ENCODE measurements around the gene MYT1. TPM values are rescaled to one million over a fixed set of nuclear protein-coding genes. Genes with fewer than 3 reads are reported as not detected.

MYT1 gene
- total and polyA plus RNA-seq, 2 of the 13 experiments (the other 11 are each of a cell fraction or from before 2014, with no cell fraction given): 0.58 to 2.5 TPM

DNA sequence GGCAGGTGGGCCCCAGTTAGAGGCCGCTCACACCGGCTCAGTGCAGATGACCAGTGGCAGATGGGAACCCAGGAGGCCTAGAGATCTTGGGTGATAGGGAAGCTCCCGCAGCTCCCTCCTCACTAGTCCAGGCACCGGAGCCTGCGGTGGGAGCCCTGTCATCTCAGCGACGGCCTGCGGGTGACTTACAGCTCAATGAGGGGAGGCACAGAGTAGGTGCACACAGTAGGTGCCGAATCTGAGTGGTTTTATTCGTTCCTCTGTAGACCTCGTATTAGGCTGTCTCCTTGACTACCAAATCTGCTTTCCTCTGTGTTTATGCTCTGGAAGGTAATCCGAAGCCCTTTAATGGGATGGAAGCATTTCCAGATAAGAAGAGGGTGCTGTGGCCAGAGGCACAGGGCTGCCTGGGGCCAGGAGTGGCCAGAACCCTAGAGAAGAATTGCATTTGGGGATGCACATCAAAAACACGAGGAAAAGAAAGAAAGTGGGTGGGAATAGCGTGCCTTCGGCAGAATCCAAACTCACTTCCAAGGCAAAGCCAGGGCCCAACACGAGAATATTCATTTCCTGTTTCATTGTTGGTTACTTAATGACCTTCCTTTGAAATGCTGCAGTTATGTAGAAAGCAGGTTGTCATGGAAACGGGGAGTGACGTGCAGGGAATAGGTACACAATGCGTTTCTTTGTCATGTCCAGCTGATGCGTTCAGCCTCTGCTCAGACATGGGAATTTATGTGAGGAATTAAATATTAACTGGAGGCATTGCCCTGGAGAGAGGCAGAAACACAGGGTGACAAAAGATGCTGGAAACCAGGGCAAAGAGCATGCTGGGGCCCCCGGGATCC, 24.7 kb downstream of the MYT1 start (continued):
- peak; percentile 88 for TF ChIP-seq NCOR1 (IDR thresholded peaks at IDR 0.05; ENCODE audit: borderline replicate concordance, low read length)
- TF ChIP-seq E2F1 (CRISPR knock-in tag; IDR thresholded peaks at IDR 0.05): no peak; the same call in 1 of the 2 replicates
- peak; percentile 53 for TF ChIP-seq ATF7 (IDR thresholded peaks at IDR 0.05)
- TF ChIP-seq ATF7 (CRISPR knock-in tag; IDR thresholded peaks at IDR 0.05): peak; percentile 85
- TF ChIP-seq, protein P1, sequence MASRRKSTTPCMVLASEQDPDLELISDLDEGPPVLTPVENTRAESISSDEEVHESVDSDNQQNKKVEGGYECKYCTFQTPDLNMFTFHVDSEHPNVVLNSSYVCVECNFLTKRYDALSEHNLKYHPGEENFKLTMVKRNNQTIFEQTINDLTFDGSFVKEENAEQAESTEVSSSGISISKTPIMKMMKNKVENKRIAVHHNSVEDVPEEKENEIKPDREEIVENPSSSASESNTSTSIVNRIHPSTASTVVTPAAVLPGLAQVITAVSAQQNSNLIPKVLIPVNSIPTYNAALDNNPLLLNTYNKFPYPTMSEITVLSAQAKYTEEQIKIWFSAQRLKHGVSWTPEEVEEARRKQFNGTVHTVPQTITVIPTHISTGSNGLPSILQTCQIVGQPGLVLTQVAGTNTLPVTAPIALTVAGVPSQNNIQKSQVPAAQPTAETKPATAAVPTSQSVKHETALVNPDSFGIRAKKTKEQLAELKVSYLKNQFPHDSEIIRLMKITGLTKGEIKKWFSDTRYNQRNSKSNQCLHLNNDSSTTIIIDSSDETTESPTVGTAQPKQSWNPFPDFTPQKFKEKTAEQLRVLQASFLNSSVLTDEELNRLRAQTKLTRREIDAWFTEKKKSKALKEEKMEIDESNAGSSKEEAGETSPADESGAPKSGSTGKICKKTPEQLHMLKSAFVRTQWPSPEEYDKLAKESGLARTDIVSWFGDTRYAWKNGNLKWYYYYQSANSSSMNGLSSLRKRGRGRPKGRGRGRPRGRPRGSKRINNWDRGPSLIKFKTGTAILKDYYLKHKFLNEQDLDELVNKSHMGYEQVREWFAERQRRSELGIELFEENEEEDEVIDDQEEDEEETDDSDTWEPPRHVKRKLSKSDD (CRISPR knock-in tag; IDR thresholded peaks at IDR 0.05; ENCODE audit: low read depth): peak; percentile 59; the same call in 1 of the 2 replicates
- TF ChIP-seq ZSCAN20 (CRISPR knock-in tag; IDR thresholded peaks at IDR 0.05; ENCODE audit: borderline replicate concordance): 0 out of 2 replicates have a peak, but pooled peaks have one; percentile 64
- TF ChIP-seq KAT7 (CRISPR knock-in tag; IDR thresholded peaks at IDR 0.05; ENCODE audit: borderline replicate concordance): 0 out of 2 replicates have a peak, but pooled peaks have one; percentile 31
- no peak; the same call in 1 of the 2 replicates for TF ChIP-seq REL (CRISPR knock-in tag; conservative IDR thresholded peaks at IDR 0.05)
- TF ChIP-seq, protein P2, sequence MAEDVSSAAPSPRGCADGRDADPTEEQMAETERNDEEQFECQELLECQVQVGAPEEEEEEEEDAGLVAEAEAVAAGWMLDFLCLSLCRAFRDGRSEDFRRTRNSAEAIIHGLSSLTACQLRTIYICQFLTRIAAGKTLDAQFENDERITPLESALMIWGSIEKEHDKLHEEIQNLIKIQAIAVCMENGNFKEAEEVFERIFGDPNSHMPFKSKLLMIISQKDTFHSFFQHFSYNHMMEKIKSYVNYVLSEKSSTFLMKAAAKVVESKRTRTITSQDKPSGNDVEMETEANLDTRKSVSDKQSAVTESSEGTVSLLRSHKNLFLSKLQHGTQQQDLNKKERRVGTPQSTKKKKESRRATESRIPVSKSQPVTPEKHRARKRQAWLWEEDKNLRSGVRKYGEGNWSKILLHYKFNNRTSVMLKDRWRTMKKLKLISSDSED (CRISPR knock-in tag; IDR thresholded peaks at IDR 0.05): no peak
- no peak for TF ChIP-seq ZFP36 (IDR thresholded peaks at IDR 0.05; ENCODE audit: borderline replicate concordance, low read depth, low read length, partially characterized antibody)
- no peak for TF ChIP-seq ZSCAN30 (CRISPR knock-in tag; IDR thresholded peaks at IDR 0.05)
- peak; percentile 84 for TF ChIP-seq ZEB1 (IDR thresholded peaks at IDR 0.05; ENCODE audit: insufficient replicate concordance, low read depth)
- no peak for TF ChIP-seq ZFP90 (CRISPR knock-in tag; IDR thresholded peaks at IDR 0.05; ENCODE audit: borderline replicate concordance)
- TF ChIP-seq ZNF543 (CRISPR knock-in tag; IDR thresholded peaks at IDR 0.05): 0 out of 2 replicates have a peak, but pooled peaks have one; percentile 87
- peak; percentile 86 for TF ChIP-seq RBM22 (optimal IDR thresholded peaks at IDR 0.05; ENCODE audit: low read length)
- peak; percentile 41; the same call in 1 of the 2 replicates for TF ChIP-seq POGZ (CRISPR knock-in tag; IDR thresholded peaks at IDR 0.05)
- no peak for TF ChIP-seq ZNF703 (CRISPR knock-in tag; IDR thresholded peaks at IDR 0.05; ENCODE audit: borderline replicate concordance)
- peak; percentile 92 for TF ChIP-seq MIER2 (CRISPR knock-in tag; IDR thresholded peaks at IDR 0.05)
- TF ChIP-seq ONECUT2 (CRISPR knock-in tag; IDR thresholded peaks at IDR 0.05): no peak
- no peak for TF ChIP-seq NFATC3 (CRISPR knock-in tag; IDR thresholded peaks at IDR 0.05)
- TF ChIP-seq ZNF678 (CRISPR knock-in tag; IDR thresholded peaks at IDR 0.05): no peak
- TF ChIP-seq TCF7L2 (IDR thresholded peaks at IDR 0.05; ENCODE audit: low read depth, low read length): no peak
- no peak for TF ChIP-seq ZNF773 (CRISPR knock-in tag; IDR thresholded peaks at IDR 0.05; ENCODE audit: borderline replicate concordance)
- peak; percentile 90 for TF ChIP-seq RFX5 (IDR thresholded peaks at IDR 0.05; ENCODE audit: low read depth, low read length)
- no peak for TF ChIP-seq CENPBD1 (CRISPR knock-in tag; IDR thresholded peaks at IDR 0.05; ENCODE audit: borderline replicate concordance, low read depth)

Data from HepG2 (cell line).